ENCODE results near the gene ELF2. TPM values are rescaled to one million over a fixed set of nuclear protein-coding genes. Genes with fewer than 3 reads are reported as not detected.
"Not testable (repeated sequence)": the region's sequence is repeated elsewhere in the genome, so short reads cannot be mapped to it uniquely, and the experiment has no call there.

Gene ELF2
- total RNA-seq, 1 experiment from 2014 or later = 19.3 TPM

DNA sequence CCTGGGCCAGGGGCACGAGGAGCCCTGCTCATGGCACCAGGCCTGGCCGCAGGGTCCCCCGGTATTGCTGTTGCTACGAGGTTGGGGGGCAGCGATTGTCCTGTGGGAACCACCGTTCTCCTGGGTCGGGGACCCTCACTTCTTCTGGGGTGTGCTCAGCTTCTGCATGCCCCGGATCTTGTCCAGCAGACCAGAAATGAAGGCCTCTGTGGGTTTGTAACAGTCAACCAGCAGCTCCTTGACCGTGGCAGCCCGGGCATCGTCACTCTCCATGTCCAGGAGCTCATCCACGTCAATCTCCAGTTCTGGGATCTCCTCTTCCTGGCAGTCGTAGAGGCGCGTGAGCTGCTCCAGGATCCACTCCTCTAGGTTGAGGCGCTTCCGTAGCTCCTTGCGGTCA, 62.2 kb downstream of the ELF2 start:
- in situ Hi-C loops (cut with HindIII; ENCODE audit: low pct_unique_long_range_greater_than_20kb, low sequenced_read_pairs); DNase-seq (ENCODE audit: low read depth, low spot score): not testable (repeated sequence)

DNA sequence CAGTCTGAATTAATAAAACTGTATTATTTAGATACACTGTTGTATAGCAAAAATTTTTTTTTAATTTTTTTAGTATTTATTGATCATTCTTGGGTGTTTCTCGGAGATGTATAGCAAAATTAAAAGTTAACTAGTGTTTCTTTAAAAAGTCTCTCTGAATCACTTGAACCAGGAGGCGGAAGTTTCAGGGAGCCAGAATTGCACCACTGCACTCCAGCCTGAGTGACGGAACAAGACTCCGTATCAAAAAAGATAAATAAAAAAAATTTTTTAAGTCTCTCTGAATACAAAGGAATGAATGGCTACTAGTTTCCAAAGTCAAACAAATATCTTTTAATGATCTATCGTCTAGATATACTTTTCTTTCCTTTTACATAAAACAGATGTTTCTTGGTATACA, 64.4 kb downstream of the ELF2 start:
- in situ Hi-C loops (cut with HindIII; ENCODE audit: low pct_unique_long_range_greater_than_20kb, low sequenced_read_pairs) = no loop called here
- DNase-seq (ENCODE audit: low read depth, low spot score) = no peak

DNA sequence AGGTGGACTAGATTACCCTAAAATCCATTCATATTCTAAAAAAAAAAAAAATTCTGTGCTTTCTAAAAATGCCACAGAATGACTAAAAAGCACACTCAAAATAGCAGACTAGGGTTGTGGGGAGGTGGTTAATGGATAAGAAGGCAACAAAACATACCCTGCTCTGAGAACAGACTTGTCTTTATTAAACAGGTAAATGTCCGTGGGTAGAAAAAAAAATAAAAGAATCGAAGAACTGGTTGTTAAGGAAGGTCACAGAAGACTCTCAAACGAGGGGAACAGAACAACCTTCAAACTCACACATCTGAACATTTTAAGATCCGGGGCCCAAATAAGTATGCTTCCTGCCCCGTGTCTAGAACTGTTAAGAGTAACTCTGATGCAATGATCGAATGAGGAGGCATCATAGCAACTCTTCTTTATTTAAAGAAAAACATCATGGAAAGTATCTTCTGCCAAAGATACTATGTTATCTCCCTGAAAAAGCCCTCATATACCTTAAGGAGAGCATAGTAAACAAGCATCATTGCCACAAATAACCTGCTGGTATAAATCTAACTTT, 68.4 kb downstream of the ELF2 start:
- in situ Hi-C loops (cut with HindIII; ENCODE audit: low pct_unique_long_range_greater_than_20kb, low sequenced_read_pairs) = no loop called here
- no peak for DNase-seq (ENCODE audit: low read depth, low spot score)

DNA sequence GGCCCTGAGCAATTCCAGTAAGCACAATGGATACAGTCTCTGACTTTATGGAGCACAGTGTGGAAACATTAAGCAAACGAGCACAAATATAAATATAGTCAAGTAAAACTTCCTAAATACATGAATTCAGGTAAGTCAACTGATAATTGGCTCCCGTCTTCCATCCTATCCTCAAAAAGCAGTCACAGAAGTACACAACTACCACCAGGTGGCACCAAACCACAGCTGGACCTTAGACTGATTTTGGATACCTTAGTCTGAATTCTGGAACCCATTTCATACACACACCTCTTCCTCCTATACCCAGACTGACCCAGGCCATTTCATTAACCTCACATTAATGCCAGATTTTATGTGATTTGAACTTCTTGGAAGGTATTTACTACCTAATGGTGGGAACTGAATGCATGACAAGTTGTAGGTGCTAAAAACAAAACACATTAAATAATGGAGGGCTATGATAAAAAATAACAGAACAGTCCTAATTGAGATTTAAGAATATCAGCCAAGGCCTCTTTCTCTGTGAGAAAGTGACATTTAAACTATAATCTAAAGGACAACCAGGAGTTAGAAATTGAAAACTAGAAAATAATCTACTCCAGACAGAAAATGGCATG, 77.5 kb downstream of the ELF2 start:
- in situ Hi-C loops (cut with HindIII; ENCODE audit: low pct_unique_long_range_greater_than_20kb, low sequenced_read_pairs) = no loop called here
- DNase-seq (ENCODE audit: low read depth, low spot score) = peak; percentile 86

DNA sequence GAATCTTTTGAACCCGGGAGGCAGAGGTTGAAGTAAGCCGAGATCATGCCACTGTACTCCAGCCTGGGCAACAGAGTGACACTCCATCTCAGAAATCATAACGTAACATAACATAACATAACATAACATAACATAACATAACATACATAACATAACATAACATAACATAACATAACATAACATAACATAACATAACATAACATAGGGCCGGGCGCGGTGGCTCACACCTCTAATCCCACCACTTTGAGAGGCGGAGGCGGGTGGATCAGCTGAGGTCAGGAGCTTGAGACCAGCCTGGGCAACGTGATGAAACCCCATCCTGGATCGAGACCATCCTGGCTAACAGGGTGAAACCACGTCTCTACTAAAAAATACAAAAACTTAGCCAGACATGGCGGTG, 84.7 kb downstream of the ELF2 start:
- in situ Hi-C loops (cut with HindIII; ENCODE audit: low pct_unique_long_range_greater_than_20kb, low sequenced_read_pairs) = no loop called here

DNA sequence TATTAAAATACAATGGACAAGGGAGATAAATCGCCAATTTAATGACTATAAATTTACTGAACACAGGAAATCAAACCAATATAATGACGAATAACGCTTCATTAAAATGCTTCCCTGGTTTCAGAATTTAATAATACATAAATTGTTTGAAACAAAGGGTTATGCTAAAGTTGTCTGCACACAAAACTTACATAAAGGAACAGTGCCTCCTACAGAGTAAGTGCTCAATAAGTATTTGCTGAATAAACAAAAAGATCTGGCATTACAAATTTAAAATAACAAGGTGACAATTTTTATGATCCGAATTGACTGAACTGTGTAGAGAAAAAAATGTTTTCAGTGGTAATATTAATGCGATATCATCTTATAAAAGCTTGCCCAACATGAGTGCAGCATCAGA, 91.9 kb downstream of the ELF2 start:
- in situ Hi-C loops (cut with HindIII; ENCODE audit: low pct_unique_long_range_greater_than_20kb, low sequenced_read_pairs) = no loop called here
- peak; percentile 1 for DNase-seq (ENCODE audit: low read depth, low spot score)

More for the DNA sequence above, 84.7 kb downstream of the ELF2 start:
- DNase-seq (ENCODE audit: low read depth, low spot score) = no peak

DNA sequence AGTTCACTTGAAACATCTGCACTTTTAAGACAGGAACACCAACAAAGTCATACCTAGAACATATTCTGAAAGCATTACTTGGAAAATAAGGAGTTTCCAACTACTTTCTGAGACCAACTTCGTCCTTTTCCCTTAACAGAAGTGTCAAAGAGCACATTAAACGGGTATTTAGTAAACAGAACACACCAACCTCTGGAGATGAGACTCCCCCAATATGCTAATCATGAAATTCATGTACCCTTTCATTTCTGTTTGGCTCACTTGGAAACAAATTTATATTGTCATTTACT, 92.3 kb downstream of the ELF2 start:
- DNase-seq (ENCODE audit: low read depth, low spot score) = no peak
- in situ Hi-C loops (cut with HindIII; ENCODE audit: low pct_unique_long_range_greater_than_20kb, low sequenced_read_pairs) = no loop called here

DNA sequence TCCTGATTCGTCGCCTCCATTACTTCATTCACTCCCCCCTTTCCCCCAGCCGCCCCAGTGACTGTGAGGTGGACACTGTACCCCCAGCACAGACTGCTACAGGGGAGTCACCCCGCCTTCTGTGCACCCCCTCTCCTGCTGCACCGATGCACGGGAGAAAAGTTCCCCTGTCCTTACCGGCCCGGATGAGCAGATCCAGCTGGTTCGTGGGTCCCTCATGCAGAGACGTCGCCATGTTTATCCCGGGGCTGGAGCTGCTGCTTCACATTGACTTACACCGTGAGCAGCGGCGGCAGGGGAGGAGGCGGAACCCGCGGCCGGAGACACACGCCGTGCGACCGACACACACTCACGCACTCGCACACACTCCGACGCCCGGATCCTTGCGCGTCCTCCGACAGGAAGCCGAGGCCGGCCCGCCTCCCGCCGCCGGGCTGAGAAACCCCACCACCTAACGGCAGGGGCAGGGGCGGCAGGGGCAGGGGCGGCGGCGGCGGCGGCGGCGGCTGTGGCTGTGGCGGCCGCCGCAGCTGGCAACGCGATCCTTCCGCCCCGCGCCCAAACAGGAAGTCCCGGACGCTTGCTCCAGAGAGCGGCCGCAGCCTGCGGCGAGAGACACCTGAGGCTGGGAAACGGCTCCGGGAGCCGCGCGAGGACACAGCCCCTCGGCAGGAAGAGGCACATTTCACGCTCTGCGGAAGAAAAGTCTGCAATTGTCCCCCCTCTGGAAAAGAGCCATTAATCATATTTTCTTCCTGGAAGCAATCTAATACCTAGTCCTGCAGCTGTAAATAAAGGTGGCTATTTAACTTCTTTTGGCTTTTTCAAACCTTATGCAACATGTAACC, 92.8 kb downstream of the ELF2 start:
- peak; percentile 88 for DNase-seq (ENCODE audit: low read depth, low spot score)
- in situ Hi-C loops (cut with HindIII; ENCODE audit: low pct_unique_long_range_greater_than_20kb, low sequenced_read_pairs) = no loop called here

DNA sequence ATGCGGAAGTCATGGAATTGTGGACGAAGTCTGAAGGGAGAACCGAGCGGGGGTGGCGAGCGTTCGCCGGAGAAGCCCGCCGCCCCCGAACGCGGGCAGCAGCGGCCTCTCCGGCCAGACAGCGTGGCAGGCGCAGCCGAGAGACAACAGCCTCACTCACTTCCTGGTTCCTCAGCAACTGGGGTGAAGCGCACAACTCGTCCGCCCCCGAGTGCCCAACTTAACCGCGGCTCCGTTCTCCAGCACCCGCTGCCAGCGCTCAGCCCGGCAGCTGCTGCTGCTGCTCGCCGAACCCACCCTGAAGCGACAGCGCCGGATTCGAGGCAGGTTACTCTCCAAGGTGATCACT, 93.4 kb downstream of the ELF2 start:
- in situ Hi-C loops (cut with HindIII; ENCODE audit: low pct_unique_long_range_greater_than_20kb, low sequenced_read_pairs) = no loop called here
- DNase-seq (ENCODE audit: low read depth, low spot score) = peak; percentile 45

DNA sequence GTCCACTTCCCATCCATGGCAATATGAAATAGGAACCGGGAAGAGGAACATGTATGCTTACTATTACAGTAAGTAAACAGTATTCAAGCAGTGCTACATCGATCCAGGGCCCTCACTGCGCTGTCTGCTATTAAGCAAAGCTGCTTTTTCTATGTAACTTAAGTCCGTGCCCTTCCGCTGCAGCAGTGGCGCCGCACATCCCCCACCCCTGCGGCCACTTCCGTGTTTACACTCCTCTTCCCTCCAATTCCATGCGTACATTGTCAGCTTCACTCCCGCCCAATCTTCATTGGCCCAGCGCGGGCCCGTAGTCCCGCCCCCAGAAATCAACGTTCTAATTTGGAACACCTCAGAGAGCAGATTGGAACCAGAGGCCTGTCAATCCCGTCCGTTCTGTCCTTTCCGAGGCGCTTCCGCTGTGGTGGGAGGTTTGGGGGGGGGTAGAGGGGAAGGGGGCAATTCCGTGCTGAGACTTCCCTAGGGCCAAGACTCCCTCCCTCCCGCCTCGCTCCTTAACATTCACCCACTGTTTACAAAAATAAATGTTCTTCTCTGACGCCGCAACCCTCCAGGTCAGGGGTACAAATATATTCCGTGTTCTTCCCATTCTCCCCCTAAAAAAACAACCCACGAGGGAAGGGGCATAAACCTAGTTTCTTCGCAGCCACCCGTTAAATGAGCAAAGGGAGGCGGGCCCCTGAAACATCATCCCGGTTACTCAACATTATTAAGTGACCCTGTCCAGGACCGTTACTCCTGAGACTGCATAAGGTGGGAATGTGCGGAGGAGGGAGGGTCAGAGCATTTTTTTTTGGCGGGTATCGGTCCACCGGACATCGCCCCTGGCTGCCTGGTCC, 94.0 kb downstream of the ELF2 start:
- in situ Hi-C loops (cut with HindIII; ENCODE audit: low pct_unique_long_range_greater_than_20kb, low sequenced_read_pairs) = no loop called here
- DNase-seq (ENCODE audit: low read depth, low spot score) = peak; percentile 97

DNA sequence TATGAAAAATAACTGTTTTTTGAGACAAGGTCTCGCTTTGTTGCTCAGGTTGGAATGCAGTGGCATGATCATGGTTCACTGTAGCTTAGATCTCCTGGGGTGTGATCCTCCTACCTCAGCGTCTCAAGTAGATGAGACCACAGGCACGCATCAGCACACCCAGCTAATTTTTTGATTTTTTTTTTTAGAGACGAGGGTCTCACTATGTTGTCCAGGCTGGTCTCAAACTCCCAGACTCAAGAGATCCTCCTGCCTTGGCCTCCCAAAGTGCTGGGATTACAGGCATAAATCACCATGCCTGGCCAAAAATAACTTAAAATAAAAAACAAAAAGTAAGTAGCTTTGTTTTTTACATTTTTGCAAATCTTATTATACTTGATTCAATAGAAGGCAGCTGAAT, 98.1 kb downstream of the ELF2 start:
- in situ Hi-C loops (cut with HindIII; ENCODE audit: low pct_unique_long_range_greater_than_20kb, low sequenced_read_pairs) = no loop called here
- no peak for DNase-seq (ENCODE audit: low read depth, low spot score)

DNA sequence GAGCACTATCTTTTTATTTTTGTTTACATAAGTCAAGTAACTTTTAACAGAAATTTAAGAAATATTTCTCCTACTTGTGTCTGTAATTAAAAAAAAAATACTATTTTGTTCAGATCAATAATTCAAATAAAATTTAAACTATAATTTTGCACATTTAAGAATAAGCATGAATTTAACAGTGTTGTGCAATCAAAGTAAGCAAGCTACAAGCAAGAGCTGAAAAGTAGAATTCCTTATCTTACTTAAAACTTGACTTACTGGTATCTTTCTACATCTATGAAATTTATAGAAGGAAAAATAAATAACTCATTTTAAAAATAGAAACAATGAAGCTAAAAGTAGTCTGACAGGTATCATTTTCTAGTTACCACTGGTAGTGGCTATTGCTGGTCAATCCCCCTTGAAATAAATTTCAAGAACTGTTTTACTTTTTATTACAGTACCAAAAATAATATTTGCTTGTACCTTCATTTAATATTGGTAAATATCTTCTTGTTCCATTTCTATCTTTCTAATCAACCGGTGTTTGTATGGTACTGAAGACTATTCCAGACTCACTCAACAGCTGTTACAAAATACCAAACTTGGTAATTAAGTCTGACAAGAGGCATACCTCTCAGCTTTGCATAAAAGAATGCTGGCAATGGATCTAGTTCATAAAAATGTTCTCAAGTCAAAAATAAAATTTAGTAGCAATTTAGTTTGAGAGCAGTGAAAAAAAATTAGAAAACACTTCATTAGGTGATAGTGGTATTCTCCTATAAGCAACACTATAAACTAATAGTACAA, 99.3 kb downstream of the ELF2 start:
- in situ Hi-C loops (cut with HindIII; ENCODE audit: low pct_unique_long_range_greater_than_20kb, low sequenced_read_pairs) = no loop called here
- DNase-seq (ENCODE audit: low read depth, low spot score) = no peak

DNA sequence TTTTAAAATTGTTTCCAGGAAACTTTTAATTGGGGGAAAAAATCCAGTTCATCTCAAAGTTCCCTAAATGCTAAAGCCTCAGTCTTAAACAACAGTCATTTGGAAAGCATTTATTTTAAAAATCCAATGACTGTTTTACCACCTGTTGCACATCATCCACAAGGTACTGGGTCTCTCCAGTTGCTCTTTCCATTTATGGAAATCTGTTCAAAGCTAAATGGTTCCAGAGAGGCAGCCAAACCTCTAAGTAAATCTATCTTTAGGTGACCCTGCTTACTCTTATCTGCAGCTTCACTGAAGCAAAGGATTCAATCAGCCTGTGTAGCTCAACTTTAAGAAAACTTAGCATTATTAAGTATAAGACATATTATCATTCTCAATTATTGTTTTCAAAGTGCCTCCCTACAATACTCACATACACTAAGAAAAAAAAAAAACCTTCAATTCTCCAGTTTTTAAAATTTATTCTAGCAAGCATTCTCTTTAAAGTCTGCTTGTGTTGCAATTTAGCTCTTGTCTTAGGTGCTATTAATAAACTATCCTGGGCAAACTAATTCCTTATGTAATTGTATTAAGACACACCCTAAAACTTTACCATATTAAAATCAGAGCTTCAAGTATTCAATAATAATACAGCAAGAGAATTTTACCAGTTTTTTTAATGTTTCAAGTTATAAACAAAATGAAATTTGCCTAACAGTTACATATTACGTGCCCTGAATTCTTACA, 100.8 kb downstream of the ELF2 start:
- DNase-seq (ENCODE audit: low read depth, low spot score) = no peak
- in situ Hi-C loops (cut with HindIII; ENCODE audit: low pct_unique_long_range_greater_than_20kb, low sequenced_read_pairs) = no loop called here

DNA sequence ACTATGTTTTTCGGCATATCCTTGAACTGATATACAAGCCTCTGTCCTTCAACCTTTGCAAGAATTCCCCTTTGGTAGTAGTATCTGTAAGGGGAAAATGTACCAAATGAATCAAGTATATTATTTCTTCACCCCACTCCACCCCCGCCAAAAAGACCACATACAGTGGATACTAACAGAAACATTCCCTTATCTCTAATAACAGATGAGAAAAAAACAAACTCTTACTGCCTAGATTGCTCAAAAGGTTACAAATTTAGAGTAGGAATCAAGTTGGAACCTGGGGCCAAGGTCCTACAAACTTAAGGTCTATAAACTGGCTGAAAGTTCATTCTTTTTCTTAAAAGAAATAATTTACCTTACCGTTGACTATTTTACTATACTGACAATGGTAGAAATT, 116.4 kb downstream of the ELF2 start:
- no peak for DNase-seq (ENCODE audit: low read depth, low spot score)
- in situ Hi-C loops (cut with HindIII; ENCODE audit: low pct_unique_long_range_greater_than_20kb, low sequenced_read_pairs) = no loop called here

DNA sequence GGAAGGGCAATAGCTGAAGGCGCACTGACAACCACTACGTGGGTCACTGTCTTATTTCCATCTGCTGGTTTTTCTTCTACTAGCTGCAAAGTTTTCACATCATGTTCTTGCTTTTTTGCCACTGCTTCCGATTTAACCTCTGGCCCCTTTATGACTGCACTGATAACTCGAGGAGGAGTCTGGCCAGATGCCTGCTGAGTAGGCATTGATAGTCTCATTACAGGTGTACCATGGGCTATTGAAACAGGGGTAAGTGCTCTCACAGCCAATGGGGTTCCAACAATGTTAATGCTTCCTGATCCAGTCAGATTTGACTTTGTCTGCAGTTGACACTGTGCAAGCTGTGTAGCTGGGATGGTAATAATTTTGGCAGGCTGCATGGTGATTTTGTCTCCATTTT, 118.0 kb downstream of the ELF2 start:
- DNase-seq (ENCODE audit: low read depth, low spot score) = not testable (repeated sequence)

DNA sequence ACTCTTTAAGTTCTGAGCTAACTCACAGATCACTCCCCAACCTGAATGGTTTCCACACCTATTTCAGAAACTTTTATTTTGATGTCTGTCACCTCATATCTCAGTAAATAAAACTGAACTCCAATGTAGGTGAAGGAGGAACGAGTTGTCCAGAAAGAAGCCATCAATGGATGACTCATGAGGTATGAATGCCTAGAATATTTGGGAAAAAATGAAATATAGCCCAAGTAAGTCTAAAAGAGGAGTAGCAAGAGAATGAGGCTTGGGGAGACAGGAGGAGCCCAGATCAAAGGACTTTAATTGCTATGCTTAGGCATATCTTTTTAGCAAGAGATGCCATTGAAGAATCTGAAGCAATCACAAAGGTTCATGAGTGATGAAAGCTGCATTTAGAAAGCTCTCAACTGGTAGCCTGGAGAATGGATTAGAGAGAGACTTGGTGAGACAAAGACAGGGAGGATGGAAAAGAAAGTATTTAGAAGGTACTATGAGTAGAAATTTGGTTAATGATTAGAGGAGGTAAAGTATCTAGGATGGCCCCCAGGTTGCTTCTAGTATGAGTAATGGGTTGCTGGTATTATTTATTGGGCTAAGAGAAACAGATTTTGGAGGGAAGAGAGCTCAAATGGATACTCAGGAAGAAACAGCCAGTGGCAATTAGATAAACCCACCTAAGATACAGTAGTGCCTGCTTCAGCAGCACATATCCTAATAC, 122.1 kb downstream of the ELF2 start:
- in situ Hi-C loops (cut with HindIII; ENCODE audit: low pct_unique_long_range_greater_than_20kb, low sequenced_read_pairs) = no loop called here
- DNase-seq (ENCODE audit: low read depth, low spot score) = no peak

More for the DNA sequence above, 118.0 kb downstream of the ELF2 start:
- in situ Hi-C loops (cut with HindIII; ENCODE audit: low pct_unique_long_range_greater_than_20kb, low sequenced_read_pairs) = not testable (repeated sequence)

Measured in SK-MEL-5 (cell line).